Stimulated activated CD8-positive, alpha-beta memory T cell treated with anti-CD3 and anti-CD28 coated beads, Interleukin-4, amount 100 ng/mL, for 1 hour (primary cell): ENCODE results near the gene GSG1.

Experiments
- DNase-seq, 2 donors: peaks; one replicate each; pipeline ENCODE4 v3.0.0-alpha.2; 2020; ENCODE audit warnings: low read depth in 2 of 2, low spot score in 1 of 2

Gene GSG1

GRCh38 chr12:13120413-13120812 is 16.9 kb upstream of the GSG1 start:
- DNase-seq: no peak

- no peak for DNase-seq
These were observed 16.4 kb upstream of the GSG1 start for GRCh38 chr12:13119826-13120225.

GRCh38 chr12:13117029-13117428 is 13.6 kb upstream of the GSG1 start:
- DNase-seq: no peak

GRCh38 chr12:13116259-13116658 is 12.8 kb upstream of the GSG1 start:
- no peak for DNase-seq

GRCh38 chr12:13114251-13115052 is 11.0 kb upstream of the GSG1 start:
- no peak for DNase-seq

- no peak for DNase-seq
These were observed 9.5 kb upstream of the GSG1 start for GRCh38 chr12:13112968-13113367.

- no peak for DNase-seq
These were observed 3.2 kb upstream of the GSG1 start for GRCh38 chr12:13106666-13107065.

GRCh38 chr12:13105781-13106180 is 2.3 kb upstream of the GSG1 start:
- DNase-seq: no peak

- no peak for DNase-seq
These were observed 942 bp upstream of the GSG1 start for GRCh38 chr12:13104409-13104808.

- no peak for DNase-seq
These were observed 839 bp downstream of the GSG1 start for GRCh38 chr12:13102461-13103195.

- DNase-seq: no peak
These were observed 1.6 kb downstream of the GSG1 start for GRCh38 chr12:13101821-13102375.

- DNase-seq: peak; percentile 82 to 85
These were observed 2.3 kb downstream of the GSG1 start for GRCh38 chr12:13100882-13101769.

GRCh38 chr12:13100605-13100881 is 2.9 kb downstream of the GSG1 start:
- no peak for DNase-seq

- DNase-seq: no peak
These were observed 3.4 kb downstream of the GSG1 start for GRCh38 chr12:13099844-13100604.

- no peak for DNase-seq
These were observed 4.2 kb downstream of the GSG1 start for GRCh38 chr12:13099066-13099843.

GRCh38 chr12:13097491-13098011 is 5.9 kb downstream of the GSG1 start:
- DNase-seq: no peak

- DNase-seq: no peak
These were observed 8.0 kb downstream of the GSG1 start for GRCh38 chr12:13095266-13095995.

GRCh38 chr12:13094367-13094766 is 9.1 kb downstream of the GSG1 start:
- no peak for DNase-seq

GRCh38 chr12:13093848-13094220 is 9.6 kb downstream of the GSG1 start:
- DNase-seq: no peak
